Astrocyte of the spinal cord (primary cell): ENCODE measurements around the gene TPSG1.

Experiments used
- DNase-seq: peaks from one replicate; pipeline ENCODE4 v3.0.0; 2011; ENCODE audit warnings: low read depth, low spot score
- H3K4me3 ChIP-seq: 2 replicates; pipeline ENCODE4 v1.5.1; 2011; ENCODE audit warnings: low read depth, mild to moderate bottlenecking, low read length, moderate library complexity
- in situ Hi-C: cut with HindIII; loops from 2 replicates; pipeline ENCODE4 v1.10.0; 2017; ENCODE audit warnings: low sequenced_read_pairs
- TF ChIP-seq, protein P1 (sequence below): IDR thresholded peaks from 2 replicates; pipeline ENCODE4 v1.5.1; 2012; ENCODE audit warnings: low read depth, mild to moderate bottlenecking, low read length, inconsistent platforms

Gene TPSG1

GRCh38 chr16:1176280-1176897 lies 48.7 kb downstream of the TPSG1 start:
- in situ Hi-C loops, result no loop called here
- TF ChIP-seq, protein P1, sequence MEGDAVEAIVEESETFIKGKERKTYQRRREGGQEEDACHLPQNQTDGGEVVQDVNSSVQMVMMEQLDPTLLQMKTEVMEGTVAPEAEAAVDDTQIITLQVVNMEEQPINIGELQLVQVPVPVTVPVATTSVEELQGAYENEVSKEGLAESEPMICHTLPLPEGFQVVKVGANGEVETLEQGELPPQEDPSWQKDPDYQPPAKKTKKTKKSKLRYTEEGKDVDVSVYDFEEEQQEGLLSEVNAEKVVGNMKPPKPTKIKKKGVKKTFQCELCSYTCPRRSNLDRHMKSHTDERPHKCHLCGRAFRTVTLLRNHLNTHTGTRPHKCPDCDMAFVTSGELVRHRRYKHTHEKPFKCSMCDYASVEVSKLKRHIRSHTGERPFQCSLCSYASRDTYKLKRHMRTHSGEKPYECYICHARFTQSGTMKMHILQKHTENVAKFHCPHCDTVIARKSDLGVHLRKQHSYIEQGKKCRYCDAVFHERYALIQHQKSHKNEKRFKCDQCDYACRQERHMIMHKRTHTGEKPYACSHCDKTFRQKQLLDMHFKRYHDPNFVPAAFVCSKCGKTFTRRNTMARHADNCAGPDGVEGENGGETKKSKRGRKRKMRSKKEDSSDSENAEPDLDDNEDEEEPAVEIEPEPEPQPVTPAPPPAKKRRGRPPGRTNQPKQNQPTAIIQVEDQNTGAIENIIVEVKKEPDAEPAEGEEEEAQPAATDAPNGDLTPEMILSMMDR, result no peak

DNA sequence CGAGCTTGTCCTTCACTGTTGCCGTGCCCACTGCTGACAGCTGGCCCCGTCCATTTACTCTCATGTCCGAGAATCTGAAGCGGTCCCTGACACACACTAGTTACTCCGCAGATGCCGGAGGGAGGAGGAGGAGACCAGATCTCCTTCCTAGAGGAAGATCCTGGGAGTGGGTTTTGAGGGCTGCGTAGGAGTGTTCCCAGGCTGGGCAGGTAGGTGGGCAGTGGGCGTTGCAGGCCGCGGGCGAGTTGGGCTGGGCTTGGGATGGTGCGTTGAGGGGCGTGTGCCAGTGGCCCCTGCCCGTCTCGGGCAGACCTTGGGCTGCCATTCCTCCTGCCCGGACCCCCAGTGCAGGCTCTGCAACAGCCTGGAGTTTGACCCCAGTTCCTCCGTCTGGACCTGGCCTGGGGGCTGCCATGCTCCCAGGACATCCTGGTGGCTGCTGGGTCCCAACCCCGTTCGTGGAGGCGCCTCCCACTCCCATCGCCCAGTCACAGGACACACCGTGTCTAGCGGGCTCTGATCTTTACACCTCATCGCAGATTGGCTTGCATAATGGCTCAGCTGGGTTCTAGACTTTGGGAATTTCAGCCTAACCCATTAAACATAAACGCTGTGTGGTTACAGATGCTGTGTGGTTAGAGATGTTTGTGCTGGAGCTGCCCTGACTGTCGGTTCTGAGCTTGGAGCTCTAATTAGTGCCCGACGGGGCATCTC lies 49.3 kb downstream of the TPSG1 start:
- TF ChIP-seq, protein P1, result no peak
- in situ Hi-C loops, result no loop called here
- no peak for DNase-seq
- no peak overlapping the region for H3K4me3 ChIP-seq

More at GRCh38 chr16:1176280-1176897, 48.7 kb downstream of the TPSG1 start:
- no peak for DNase-seq
- H3K4me3 ChIP-seq, result no peak overlapping the region

GRCh38 chr16:1174477-1175357 lies 50.4 kb downstream of the TPSG1 start:
- peak; percentile 55 for DNase-seq
- TF ChIP-seq, protein P1, result no peak
- in situ Hi-C loops, result no loop called here
- H3K4me3 ChIP-seq, result no peak overlapping the region

DNA sequence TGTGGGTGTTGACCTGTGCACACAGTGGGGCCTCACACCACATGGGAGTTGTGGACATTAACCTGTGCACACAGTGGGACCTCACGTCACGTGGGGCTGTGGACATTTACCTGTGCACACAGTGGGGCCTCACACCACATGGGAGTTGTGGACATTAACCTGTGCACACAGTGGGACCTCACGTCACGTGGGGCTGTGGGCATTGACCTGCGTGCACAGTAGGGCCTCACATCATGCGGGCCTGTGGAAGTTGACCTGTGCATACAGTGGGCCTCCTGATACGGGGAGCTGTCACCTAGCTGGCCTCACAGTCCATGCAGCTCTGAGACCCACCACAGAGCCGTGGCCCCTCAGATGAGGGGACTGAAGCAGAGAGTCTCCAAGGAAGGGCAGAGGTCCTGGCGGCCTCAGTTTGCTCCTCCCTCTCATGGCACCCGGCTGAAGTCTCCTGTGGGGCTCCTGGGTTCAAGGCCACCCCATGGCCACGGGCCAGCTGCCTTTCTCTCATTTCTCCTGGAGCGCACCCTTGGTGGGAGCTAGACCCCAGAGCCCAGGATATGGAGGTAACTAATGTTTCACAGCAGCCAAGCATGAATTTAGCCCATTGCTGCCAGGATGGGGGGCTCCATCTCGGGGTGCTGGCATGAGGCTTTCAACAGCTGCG lies 51.1 kb downstream of the TPSG1 start:
- no peak for DNase-seq
- no peak overlapping the region for H3K4me3 ChIP-seq
- TF ChIP-seq, protein P1, result no peak
- in situ Hi-C loops, result no loop called here

GRCh38 chr16:1172651-1173050 lies 52.4 kb downstream of the TPSG1 start:
- no peak overlapping the region for H3K4me3 ChIP-seq
- in situ Hi-C loops, result no loop called here
- TF ChIP-seq, protein P1, result no peak
- no peak for DNase-seq

DNA sequence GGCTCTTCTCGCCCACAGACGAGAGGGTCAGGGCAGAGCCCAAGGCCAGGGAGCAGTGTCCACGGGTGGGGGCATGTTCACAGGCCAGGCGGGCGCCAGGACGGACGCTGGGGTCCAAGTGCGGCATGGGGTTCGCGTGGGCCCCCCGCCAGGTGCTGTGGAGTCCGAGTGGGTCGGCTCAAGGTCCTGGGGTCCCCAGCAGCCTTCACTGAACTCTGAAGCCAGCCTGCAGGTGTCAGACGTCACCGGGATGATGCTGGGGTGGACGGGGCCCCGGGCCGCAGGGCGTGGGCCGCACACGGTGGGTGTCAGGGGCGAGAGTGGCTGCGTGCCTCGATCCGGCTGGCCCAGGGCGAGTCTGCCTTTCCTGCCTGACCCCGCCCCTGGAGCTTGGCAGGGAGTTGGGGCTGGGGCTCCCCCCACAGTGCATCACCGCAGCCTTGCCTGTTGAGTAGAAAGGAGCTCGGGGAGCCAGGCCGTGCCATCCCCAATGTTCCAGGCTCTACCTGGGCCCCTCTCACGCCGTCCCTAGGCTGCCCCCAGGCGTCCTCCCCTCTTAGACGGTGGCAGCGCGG lies 53.1 kb downstream of the TPSG1 start:
- in situ Hi-C loops, result no loop called here
- TF ChIP-seq, protein P1, result no peak
- no peak for DNase-seq
- H3K4me3 ChIP-seq, result no peak overlapping the region
